ENCODE measurements around the gene FOXC2.

The FOXC2 gene

DNA sequence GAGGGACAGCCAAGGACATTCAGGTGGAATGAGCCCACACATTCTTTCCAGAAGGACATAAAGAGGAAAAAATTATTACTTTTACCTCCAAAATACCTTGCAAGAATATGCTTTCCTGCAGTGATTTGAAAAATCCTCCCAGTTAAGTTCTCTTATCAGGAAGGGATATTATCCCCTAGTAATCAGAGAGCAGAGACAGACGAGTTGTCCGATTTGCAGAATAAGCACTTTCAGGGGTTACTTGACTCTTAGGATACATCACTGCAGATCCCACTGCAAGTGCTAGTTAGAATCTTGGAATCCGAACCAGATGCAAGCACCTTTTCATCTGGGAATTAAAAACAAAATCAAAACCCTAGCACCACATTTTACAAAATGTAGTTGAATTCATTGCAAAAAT is 45.3 kb downstream of the FOXC2 start:
- no peak for ATAC-seq

DNA sequence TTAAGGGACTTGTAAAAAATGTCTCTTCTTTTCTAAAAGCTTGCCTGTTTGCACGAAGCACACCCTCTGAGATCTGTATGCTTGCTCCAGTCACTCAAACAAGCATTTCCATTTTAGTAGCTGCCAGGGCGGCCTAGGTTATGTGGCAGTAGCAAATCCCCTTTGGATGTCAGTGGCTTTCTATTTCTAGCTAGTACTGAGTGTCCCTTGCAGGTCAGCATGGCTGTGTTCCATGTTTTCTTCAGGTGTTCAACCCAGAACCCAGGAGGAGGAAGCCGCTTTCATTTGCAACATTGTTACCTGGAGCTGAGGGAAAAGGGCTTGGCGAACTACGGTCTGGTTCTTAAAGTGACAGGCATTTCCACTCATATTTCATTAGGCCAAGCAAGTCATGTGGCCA is 48.1 kb downstream of the FOXC2 start:
- ATAC-seq = no peak
- no peak for TF ChIP-seq SNAI2 (CRISPR knock-in tag; IDR thresholded peaks at IDR 0.05)
- no peak for TF ChIP-seq ZNF8 (CRISPR knock-in tag; IDR thresholded peaks at IDR 0.05)
- TF ChIP-seq ZFP30 (CRISPR knock-in tag; IDR thresholded peaks at IDR 0.05) = no peak
- no peak for TF ChIP-seq ESRRG (CRISPR knock-in tag; IDR thresholded peaks at IDR 0.05)
- no peak for TF ChIP-seq TOX (CRISPR knock-in tag; IDR thresholded peaks at IDR 0.05; ENCODE audit: borderline replicate concordance)
- TF ChIP-seq CSRNP3 (CRISPR knock-in tag; IDR thresholded peaks at IDR 0.05) = no peak
- TF ChIP-seq, protein P1, sequence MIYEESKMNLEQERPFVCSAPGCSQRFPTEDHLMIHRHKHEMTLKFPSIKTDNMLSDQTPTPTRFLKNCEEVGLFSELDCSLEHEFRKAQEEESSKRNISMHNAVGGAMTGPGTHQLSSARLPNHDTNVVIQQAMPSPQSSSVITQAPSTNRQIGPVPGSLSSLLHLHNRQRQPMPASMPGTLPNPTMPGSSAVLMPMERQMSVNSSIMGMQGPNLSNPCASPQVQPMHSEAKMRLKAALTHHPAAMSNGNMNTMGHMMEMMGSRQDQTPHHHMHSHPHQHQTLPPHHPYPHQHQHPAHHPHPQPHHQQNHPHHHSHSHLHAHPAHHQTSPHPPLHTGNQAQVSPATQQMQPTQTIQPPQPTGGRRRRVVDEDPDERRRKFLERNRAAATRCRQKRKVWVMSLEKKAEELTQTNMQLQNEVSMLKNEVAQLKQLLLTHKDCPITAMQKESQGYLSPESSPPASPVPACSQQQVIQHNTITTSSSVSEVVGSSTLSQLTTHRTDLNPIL (CRISPR knock-in tag; IDR thresholded peaks at IDR 0.05; ENCODE audit: low read depth) = no peak
- no peak for TF ChIP-seq TCF4 (CRISPR knock-in tag; IDR thresholded peaks at IDR 0.05; ENCODE audit: borderline replicate concordance)
- TF ChIP-seq OSR1 (CRISPR knock-in tag; IDR thresholded peaks at IDR 0.05) = no peak
- no peak for TF ChIP-seq ZNF565 (CRISPR knock-in tag; conservative IDR thresholded peaks at IDR 0.05; ENCODE audit: low read depth)
- TF ChIP-seq ZFP3 (CRISPR knock-in tag; IDR thresholded peaks at IDR 0.05) = no peak
- no peak for TF ChIP-seq ZNF70 (CRISPR knock-in tag; IDR thresholded peaks at IDR 0.05)
- TF ChIP-seq PPARA (CRISPR knock-in tag; IDR thresholded peaks at IDR 0.05; ENCODE audit: borderline replicate concordance) = no peak
- no peak for TF ChIP-seq BACH2 (CRISPR knock-in tag; IDR thresholded peaks at IDR 0.05; ENCODE audit: borderline replicate concordance)

More for the DNA sequence above, 45.3 kb downstream of the FOXC2 start:
- no peak for TF ChIP-seq ZNF8 (CRISPR knock-in tag; IDR thresholded peaks at IDR 0.05)
- TF ChIP-seq SNAI2 (CRISPR knock-in tag; IDR thresholded peaks at IDR 0.05) = no peak
- TF ChIP-seq CSDC2 (CRISPR knock-in tag; IDR thresholded peaks at IDR 0.05) = no peak
- no peak for TF ChIP-seq OSR1 (CRISPR knock-in tag; IDR thresholded peaks at IDR 0.05)
- no peak for TF ChIP-seq TCF4 (CRISPR knock-in tag; IDR thresholded peaks at IDR 0.05; ENCODE audit: borderline replicate concordance)
- no peak for TF ChIP-seq ZC3H10 (CRISPR knock-in tag; IDR thresholded peaks at IDR 0.05)
- no peak for TF ChIP-seq GLIS3 (CRISPR knock-in tag; IDR thresholded peaks at IDR 0.05)
- no peak for TF ChIP-seq ESRRG (CRISPR knock-in tag; IDR thresholded peaks at IDR 0.05)
- TF ChIP-seq ZFP3 (CRISPR knock-in tag; IDR thresholded peaks at IDR 0.05) = no peak
- no peak for TF ChIP-seq ISL1 (CRISPR knock-in tag; IDR thresholded peaks at IDR 0.05)
- TF ChIP-seq ZFP30 (CRISPR knock-in tag; IDR thresholded peaks at IDR 0.05) = no peak
- TF ChIP-seq BACH2 (CRISPR knock-in tag; IDR thresholded peaks at IDR 0.05; ENCODE audit: borderline replicate concordance) = no peak
- TF ChIP-seq PPARA (CRISPR knock-in tag; IDR thresholded peaks at IDR 0.05; ENCODE audit: borderline replicate concordance) = no peak
- no peak for TF ChIP-seq RARB (CRISPR knock-in tag; IDR thresholded peaks at IDR 0.05)
- TF ChIP-seq PATZ1 (CRISPR knock-in tag; IDR thresholded peaks at IDR 0.05; ENCODE audit: borderline replicate concordance) = no peak
- TF ChIP-seq ARNTL (CRISPR knock-in tag; IDR thresholded peaks at IDR 0.05; ENCODE audit: borderline replicate concordance, low read depth) = no peak
- TF ChIP-seq, protein P2, sequence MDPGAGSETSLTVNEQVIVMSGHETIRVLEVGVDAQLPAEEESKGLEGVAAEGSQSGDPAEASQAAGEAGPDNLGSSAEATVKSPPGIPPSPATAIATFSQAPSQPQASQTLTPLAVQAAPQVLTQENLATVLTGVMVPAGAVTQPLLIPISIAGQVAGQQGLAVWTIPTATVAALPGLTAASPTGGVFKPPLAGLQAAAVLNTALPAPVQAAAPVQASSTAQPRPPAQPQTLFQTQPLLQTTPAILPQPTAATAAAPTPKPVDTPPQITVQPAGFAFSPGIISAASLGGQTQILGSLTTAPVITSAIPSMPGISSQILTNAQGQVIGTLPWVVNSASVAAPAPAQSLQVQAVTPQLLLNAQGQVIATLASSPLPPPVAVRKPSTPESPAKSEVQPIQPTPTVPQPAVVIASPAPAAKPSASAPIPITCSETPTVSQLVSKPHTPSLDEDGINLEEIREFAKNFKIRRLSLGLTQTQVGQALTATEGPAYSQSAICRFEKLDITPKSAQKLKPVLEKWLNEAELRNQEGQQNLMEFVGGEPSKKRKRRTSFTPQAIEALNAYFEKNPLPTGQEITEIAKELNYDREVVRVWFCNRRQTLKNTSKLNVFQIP (CRISPR knock-in tag; IDR thresholded peaks at IDR 0.05; ENCODE audit: borderline replicate concordance, low read depth) = no peak
- no peak for TF ChIP-seq CSRNP3 (CRISPR knock-in tag; IDR thresholded peaks at IDR 0.05)
- TF ChIP-seq ZNF565 (CRISPR knock-in tag; conservative IDR thresholded peaks at IDR 0.05; ENCODE audit: low read depth) = no peak
- no peak for TF ChIP-seq TSHZ2 (CRISPR knock-in tag; IDR thresholded peaks at IDR 0.05)
